ENCODE results near the gene SPEM3.

DNA sequence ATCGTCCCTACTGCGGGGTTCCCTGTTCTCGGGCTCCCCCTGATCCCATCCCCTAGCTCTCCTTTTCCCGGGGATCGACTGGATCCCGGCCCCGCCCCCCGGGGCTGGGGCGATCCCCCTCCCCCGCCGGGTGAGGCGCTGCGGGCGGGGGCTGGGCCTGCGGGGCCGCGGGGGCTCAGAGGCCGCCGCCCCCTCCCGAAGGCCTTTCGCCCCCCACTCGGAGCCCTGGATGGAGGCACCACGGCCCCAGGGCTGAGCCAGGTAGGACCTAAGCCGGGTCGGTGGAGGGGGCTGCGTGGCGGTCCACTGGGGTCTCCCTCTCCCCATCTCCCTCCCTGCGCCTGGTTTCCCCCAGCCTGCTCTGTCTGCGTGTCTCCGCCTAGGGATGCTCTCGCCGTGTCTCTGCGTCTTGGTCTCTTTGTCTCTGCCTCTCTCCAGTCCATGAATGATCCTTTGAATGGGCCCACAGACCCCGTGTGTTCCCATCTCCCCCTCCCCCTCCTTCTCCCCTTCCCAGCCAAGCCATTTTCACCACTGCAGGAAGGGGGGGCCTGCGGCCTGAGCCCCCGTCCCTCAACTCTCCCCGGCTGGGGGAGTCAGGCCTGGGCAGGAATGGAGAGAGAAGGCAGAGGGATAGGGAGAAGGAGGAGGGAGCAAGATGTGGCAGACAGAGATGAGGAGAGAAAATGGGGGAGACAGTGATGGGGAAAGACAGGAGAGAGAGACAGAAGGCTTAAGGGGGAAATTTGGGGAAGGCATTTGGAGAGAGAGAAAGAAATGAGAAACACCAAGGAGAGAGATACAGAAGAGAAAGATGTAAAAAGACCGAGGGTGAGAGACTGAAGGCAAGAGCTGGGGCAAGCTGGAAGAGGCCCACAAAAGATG is 23.1 kb upstream of the SPEM3 start:
- no peak for TF ChIP-seq EZH2 (IDR thresholded peaks at IDR 0.05; ENCODE audit: borderline replicate concordance)
- TF ChIP-seq CTCF (IDR thresholded peaks at IDR 0.05; ENCODE audit: poor library complexity), result no peak
